Activated naive CD8-positive, alpha-beta T cell treated with anti-CD3 and anti-CD28 coated beads, Interleukin-2, amount 50 U/mL, for 16 hours (primary cell): ENCODE results near the gene MFSD6.
"Not testable (repeated sequence)": the region's sequence is repeated elsewhere in the genome, so short reads cannot be mapped to it uniquely, and the experiment has no call there.

Source experiments
- DNase-seq: peaks from one replicate; pipeline ENCODE4 v3.0.0-alpha.2; 2020; ENCODE audit warnings: low read depth, low spot score

The MFSD6 gene

GRCh38 chr2:190500054-190500502, 91.9 kb downstream of the MFSD6 start:
- DNase-seq, result no peak

- no peak for DNase-seq
Measured at GRCh38 chr2:190501231-190501630, 93.1 kb downstream of the MFSD6 start.

- no peak for DNase-seq
Measured at GRCh38 chr2:190501702-190502407, 93.7 kb downstream of the MFSD6 start.

- no peak for DNase-seq
Measured at GRCh38 chr2:190503088-190503487, 94.9 kb downstream of the MFSD6 start.

GRCh38 chr2:190504912-190505311, 96.8 kb downstream of the MFSD6 start:
- DNase-seq, result no peak

GRCh38 chr2:190505696-190506095, 97.5 kb downstream of the MFSD6 start:
- no peak for DNase-seq

GRCh38 chr2:190506666-190507065, 98.5 kb downstream of the MFSD6 start:
- DNase-seq, result no peak

- DNase-seq, result no peak
Measured at GRCh38 chr2:190507135-190507534, 99.0 kb downstream of the MFSD6 start.

GRCh38 chr2:190509895-190510294, 101.7 kb downstream of the MFSD6 start:
- DNase-seq, result not testable (repeated sequence)

GRCh38 chr2:190511104-190511503, 102.9 kb downstream of the MFSD6 start:
- DNase-seq, result no peak

GRCh38 chr2:190512539-190513095, 104.5 kb downstream of the MFSD6 start:
- DNase-seq, result no peak

- DNase-seq, result no peak
Measured at GRCh38 chr2:190513877-190514276, 105.7 kb downstream of the MFSD6 start.

GRCh38 chr2:190514676-190515075, 106.5 kb downstream of the MFSD6 start:
- no peak for DNase-seq

- DNase-seq, result no peak
Measured at GRCh38 chr2:190515687-190516086, 107.5 kb downstream of the MFSD6 start.

- DNase-seq, result no peak
Measured at GRCh38 chr2:190517468-190517867, 109.3 kb downstream of the MFSD6 start.

GRCh38 chr2:190519975-190520767, 112.0 kb downstream of the MFSD6 start:
- DNase-seq, result no peak

GRCh38 chr2:190524928-190525327, 116.8 kb downstream of the MFSD6 start:
- no peak for DNase-seq

GRCh38 chr2:190526105-190526750, 118.1 kb downstream of the MFSD6 start:
- no peak for DNase-seq

GRCh38 chr2:190527214-190527613, 119.1 kb downstream of the MFSD6 start:
- no peak for DNase-seq

GRCh38 chr2:190527918-190528317, 119.8 kb downstream of the MFSD6 start:
- DNase-seq, result no peak

GRCh38 chr2:190528521-190529001, 120.4 kb downstream of the MFSD6 start:
- no peak for DNase-seq
